Endothelial cell of umbilical vein (primary cell): ENCODE measurements around the gene CHST11. TPM values are rescaled to one million over a fixed set of nuclear protein-coding genes. Genes with fewer than 3 reads are reported as not detected.

Experiments used
- BruUV-seq: library from RNA; stranded (reverse); fragments of 400-500 nt; replicated peaks from 2 replicates; lab custom pipeline; 2021; lab: Mats Ljungman, UMichigan
- CTCF ChIA-PET: fragments of 300-600, 350-600 bp; sonication (Branson Sonifier 250); formaldehyde crosslinking; loops from one replicate; lab custom pipeline; 2021; ENCODE audit warnings: antibody characterized with exemption, inconsistent platforms; lab: Charles Lee
- POLR2A ChIA-PET: fragments of 300-600, 350-600 bp; sonication (Branson Sonifier 250); formaldehyde crosslinking; loops from one replicate; lab custom pipeline; 2021; ENCODE audit warnings: antibody characterized with exemption, inconsistent platforms; lab: Charles Lee
- DNase-seq: peaks from one replicate; pipeline ENCODE4 v3.0.0-alpha.2; 2011; ENCODE audit warnings: low read depth, low spot score
- FAIRE-seq: peaks from 2 replicates; lab custom pipeline; 2011; peaks lifted over from hg19 to GRCh38; lab: Jason Lieb, UNC
- H2AFZ ChIP-seq: 2 replicates; pipeline ENCODE4 v1.6.0; 2012; ENCODE audit warnings: low read depth, low read length, control low read depth, inconsistent platforms
- H3K27ac ChIP-seq: 2 replicates; pipeline ENCODE4 v1.5.1; 2011; ENCODE audit warnings: low read depth, mild to moderate bottlenecking, control low read depth, low read length, moderate library complexity; ENCODE audit not compliant: insufficient read depth
- H3K27me3 ChIP-seq, 2 experiments: 2 replicates each; pipeline versions ENCODE4 v1.6.0 to v1.6.1; 2011; ENCODE audit warnings: low read length in 2 of 2, mixed read lengths in 1 of 2; ENCODE audit not compliant: control insufficient read depth in 2 of 2, insufficient read depth in 2 of 2
- H3K36me3 ChIP-seq, 2 experiments: 2 replicates in 1 of 2; 3 replicates in 1 of 2; pipeline ENCODE4 v1.5.1; 2011; ENCODE audit warnings: low read length in 2 of 2, mild to moderate bottlenecking in 1 of 2, moderate library complexity in 1 of 2; ENCODE audit not compliant: control insufficient read depth in 2 of 2, insufficient read depth in 2 of 2; ENCODE audit errors: extremely low read depth in 1 of 2
- H3K4me1 ChIP-seq: 3 replicates; pipeline ENCODE4 v1.5.1; 2011; ENCODE audit warnings: mild to moderate bottlenecking, low read length; ENCODE audit not compliant: control insufficient read depth, insufficient read depth; ENCODE audit errors: extremely low read depth
- H3K4me2 ChIP-seq: 2 replicates; pipeline ENCODE4 v1.6.1; 2011; ENCODE audit warnings: low read length, control low read depth, mixed read lengths; ENCODE audit not compliant: insufficient read depth
- H3K4me3 ChIP-seq, 3 experiments: fragments of 200-600 bp in 1 of 3; sonication (generic), shearing (Covaris generic) in 1 of 3; replicated peaks in 1 of 3; 2 replicates each; pipeline ENCODE4 v1.5.1; 2011 to 2016; ENCODE audit warnings: control low read depth in 3 of 3, low read length in 3 of 3, mild to moderate bottlenecking in 2 of 3, inconsistent platforms in 1 of 3, low read depth in 1 of 3, moderate library complexity in 1 of 3; ENCODE audit not compliant: insufficient read depth in 1 of 3
- H3K79me2 ChIP-seq: 2 replicates; pipeline ENCODE4 v1.6.0; 2012; ENCODE audit warnings: low read length, inconsistent platforms; ENCODE audit not compliant: control insufficient read depth, insufficient read depth
- H3K9ac ChIP-seq: replicated peaks from 2 replicates; pipeline ENCODE3; 2011; ENCODE audit warnings: low read length, control low read depth; ENCODE audit not compliant: insufficient read depth; ENCODE audit errors: extremely low read depth
- H3K9me1 ChIP-seq: replicated peaks from 3 replicates; pipeline ENCODE4 v1.6.0; 2011; ENCODE audit warnings: mild to moderate bottlenecking, low read length; ENCODE audit not compliant: control insufficient read depth, insufficient read depth; ENCODE audit errors: extremely low read depth
- H3K9me3 ChIP-seq: replicated peaks from 2 replicates; pipeline ENCODE4 v1.5.1; 2012; ENCODE audit warnings: low read length, inconsistent platforms; ENCODE audit not compliant: control insufficient read depth, insufficient read depth
- H4K20me1 ChIP-seq: replicated peaks from 2 replicates; pipeline ENCODE3; 2011; ENCODE audit warnings: mild to moderate bottlenecking, low read length; ENCODE audit not compliant: control insufficient read depth, insufficient read depth; ENCODE audit errors: extremely low read depth
- EZH2 ChIP-seq: IDR thresholded peaks from 2 replicates; pipeline ENCODE4 v1.6.1; 2012; ENCODE audit warnings: borderline replicate concordance, low read depth, mild to moderate bottlenecking, moderate library complexity, low read length, inconsistent platforms; ENCODE audit not compliant: severe bottlenecking
- FOS ChIP-seq: IDR thresholded peaks from 2 replicates; pipeline ENCODE4 v1.6.1; 2011; ENCODE audit warnings: mild to moderate bottlenecking, low read length, moderate library complexity, borderline replicate concordance; ENCODE audit not compliant: insufficient read depth
- GATA2 ChIP-seq: IDR thresholded peaks from 2 replicates; pipeline ENCODE4 v1.7.0; 2011; ENCODE audit warnings: low read depth, mild to moderate bottlenecking, moderate library complexity, mixed read lengths, low read length; ENCODE audit not compliant: insufficient read length, insufficient read depth
- JUN ChIP-seq: IDR thresholded peaks from 2 replicates; pipeline ENCODE4 v1.6.1; 2011; ENCODE audit warnings: borderline replicate concordance, low read depth; ENCODE audit not compliant: insufficient read length, insufficient read depth
- MYC ChIP-seq: IDR thresholded peaks from one replicate; pipeline ENCODE4 v1.6.1; 2011; ENCODE audit warnings: mild to moderate bottlenecking, low read depth, low read length
- POLR2A ChIP-seq: IDR thresholded peaks from 2 replicates; pipeline ENCODE4 v1.6.1; 2012; ENCODE audit warnings: low read depth, mild to moderate bottlenecking, control low read depth, low read length
- POLR2AphosphoS5 ChIP-seq: IDR thresholded peaks from 2 replicates; pipeline ENCODE4 v1.6.1; 2012; ENCODE audit warnings: low read depth, mild to moderate bottlenecking, control low read depth, low read length, moderate library complexity; ENCODE audit not compliant: insufficient read depth
- dilution Hi-C: fragments of 300-500 bp; cut with MboI; formaldehyde crosslinking; loops from one replicate; pipeline ENCODE4 v1.15.0; 2019; ENCODE audit warnings: low sequenced_read_pairs; ENCODE audit not compliant: extremely low pct_ligation_motif_present
- intact Hi-C: fragments of 100-400 bp; cut with micrococcal nuclease; formaldehyde crosslinking; loops from one replicate; pipeline ENCODE4 v1.10.0; 2022
- polyA plus RNA-seq, 4 experiments: library from polyadenylated mRNA; depleted of rRNA in 3 of 4; stranded (reverse) in 3 of 4; unstranded in 1 of 4; fragments of >200 nt; gene quantifications; 2 replicates each; pipeline versions ENCODE4 v1.2.1 to v1.2.3, GENCODE V29; 2011 to 2012; ENCODE audit warnings: missing spikeins in 1 of 4
- total RNA-seq: library from RNA; stranded (reverse); gene quantifications from 2 replicates; pipeline ENCODE4 v1.2.3, GENCODE V29; 2021
- TF ChIP-seq, protein P1 (sequence below): IDR thresholded peaks from 2 replicates; pipeline ENCODE4 v1.6.1; 2011; ENCODE audit not compliant: insufficient read depth, insufficient read length
- TF ChIP-seq, protein P2 (sequence below), 2 donors: IDR thresholded peaks; 1 replicate in 1 of 2; 2 replicates in 1 of 2; pipeline ENCODE4 v1.5.1; 2011; ENCODE audit warnings: low read length in 2 of 2, mild to moderate bottlenecking in 2 of 2, moderate library complexity in 2 of 2, control low read depth in 1 of 2, inconsistent platforms in 1 of 2, low read depth in 1 of 2; ENCODE audit not compliant: insufficient read depth in 1 of 2; ENCODE audit errors: extremely low read depth in 1 of 2

The CHST11 gene
- total and polyA plus RNA-seq, 2 donors (not counting 3 experiments of a cell fraction or from before 2014, with no cell fraction given) = 19.7 to 20.9 TPM

DNA sequence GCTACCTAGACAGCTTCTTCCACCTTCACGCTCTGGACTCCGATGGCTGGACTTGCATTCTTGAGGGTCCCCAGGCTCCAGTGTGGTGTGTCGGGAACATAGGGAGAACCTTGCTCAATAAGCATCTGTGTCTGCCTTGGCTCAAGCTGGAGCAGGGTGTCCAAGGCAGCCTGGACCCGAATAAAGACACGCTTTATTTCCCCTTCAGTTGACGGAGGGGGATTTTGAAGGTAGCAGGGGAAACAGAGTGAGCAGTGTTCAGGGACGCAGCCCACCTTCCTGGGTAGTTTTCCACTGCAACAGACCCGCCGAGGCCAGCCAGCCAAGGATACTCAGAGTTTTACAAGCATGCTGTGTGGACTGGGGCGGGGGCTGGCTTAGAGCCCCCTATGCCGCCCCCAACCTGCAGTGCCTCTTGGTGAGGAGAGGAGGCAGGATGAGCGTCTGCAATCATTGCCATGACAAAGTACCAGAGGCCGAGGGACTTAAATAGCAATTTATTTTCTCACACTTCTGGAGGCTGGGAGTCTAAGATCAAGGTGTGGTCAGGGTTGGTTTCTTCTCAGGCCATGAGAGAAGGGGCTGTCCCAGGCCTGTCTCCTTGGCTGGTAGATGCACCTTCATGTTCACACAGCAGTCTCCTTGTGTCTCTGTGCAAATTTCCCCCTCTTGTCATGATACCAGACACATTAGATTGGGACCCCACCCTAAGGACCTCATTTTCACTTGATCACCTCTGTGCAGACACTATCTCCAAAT lies 201.2 kb downstream of the CHST11 start:
- no peak overlapping the region for H3K9ac ChIP-seq
- no peaks in the 10 kb centered on the region for H3K79me2 ChIP-seq
- dilution Hi-C loops = no loop called here
- DNase-seq = no peak
- no peak overlapping the region for H3K27ac ChIP-seq
- H3K4me1 ChIP-seq = no peaks in the 10 kb centered on the region
- no peaks in the 10 kb centered on the region for H3K9me3 ChIP-seq
- H3K4me3 ChIP-seq = no peak overlapping the region
- no peak for FAIRE-seq
- no peak for TF ChIP-seq JUN
- no peak for TF ChIP-seq GATA2
- TF ChIP-seq POLR2AphosphoS5 = no peak
- no peak for TF ChIP-seq EZH2
- TF ChIP-seq MYC = no peak
- no peak for TF ChIP-seq FOS
- TF ChIP-seq, protein P1, sequence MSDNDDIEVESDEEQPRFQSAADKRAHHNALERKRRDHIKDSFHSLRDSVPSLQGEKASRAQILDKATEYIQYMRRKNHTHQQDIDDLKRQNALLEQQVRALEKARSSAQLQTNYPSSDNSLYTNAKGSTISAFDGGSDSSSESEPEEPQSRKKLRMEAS = no peak
- TF ChIP-seq, protein P2, sequence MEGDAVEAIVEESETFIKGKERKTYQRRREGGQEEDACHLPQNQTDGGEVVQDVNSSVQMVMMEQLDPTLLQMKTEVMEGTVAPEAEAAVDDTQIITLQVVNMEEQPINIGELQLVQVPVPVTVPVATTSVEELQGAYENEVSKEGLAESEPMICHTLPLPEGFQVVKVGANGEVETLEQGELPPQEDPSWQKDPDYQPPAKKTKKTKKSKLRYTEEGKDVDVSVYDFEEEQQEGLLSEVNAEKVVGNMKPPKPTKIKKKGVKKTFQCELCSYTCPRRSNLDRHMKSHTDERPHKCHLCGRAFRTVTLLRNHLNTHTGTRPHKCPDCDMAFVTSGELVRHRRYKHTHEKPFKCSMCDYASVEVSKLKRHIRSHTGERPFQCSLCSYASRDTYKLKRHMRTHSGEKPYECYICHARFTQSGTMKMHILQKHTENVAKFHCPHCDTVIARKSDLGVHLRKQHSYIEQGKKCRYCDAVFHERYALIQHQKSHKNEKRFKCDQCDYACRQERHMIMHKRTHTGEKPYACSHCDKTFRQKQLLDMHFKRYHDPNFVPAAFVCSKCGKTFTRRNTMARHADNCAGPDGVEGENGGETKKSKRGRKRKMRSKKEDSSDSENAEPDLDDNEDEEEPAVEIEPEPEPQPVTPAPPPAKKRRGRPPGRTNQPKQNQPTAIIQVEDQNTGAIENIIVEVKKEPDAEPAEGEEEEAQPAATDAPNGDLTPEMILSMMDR (IDR thresholded peaks at IDR 0.05; ENCODE audit: extremely low read depth in 1 of 2, insufficient read depth in 1 of 2, low read depth in 1 of 2, low read length in 2 of 2) = no peak
- TF ChIP-seq POLR2A = no peak
- ChIA-PET POLR2A (no interaction called here), CTCF (interaction anchor here (1.3 kb wide), 1 partner anchor 276 kb away, joined by 3 read pairs; no protein-coding TSS in a partner anchor)
- H3K36me3 ChIP-seq = no peaks in the 10 kb centered on the region
- H3K27me3 ChIP-seq = no peaks in the 10 kb centered on the region
- BruUV-seq = no TSS peak
- no peaks in the 10 kb centered on the region for H3K9me1 ChIP-seq
- no peak overlapping the region for H2AFZ ChIP-seq
- no peak overlapping the region for H3K4me2 ChIP-seq
- intact Hi-C loops = no loop called here
- no peaks in the 10 kb centered on the region for H4K20me1 ChIP-seq
